Measurements from ENCODE around the gene CNP. TPM values are rescaled to one million over a fixed set of nuclear protein-coding genes. Genes with fewer than 3 reads are reported as not detected.
"Not testable (repeated sequence)": the region's sequence is repeated elsewhere in the genome, so short reads cannot be mapped to it uniquely, and the experiment has no call there.

The CNP gene
- total and polyA plus RNA-seq, 2 donors (not counting 1 experiment from before 2014, with no cell fraction given), result 57.7 to 60.4 TPM

- no peak for DNase-seq (ENCODE audit: low read depth in 2 of 2)
- no peaks in the 10 kb centered on the region for H4K20me1 ChIP-seq (ENCODE audit: control insufficient read depth, extremely low read depth, insufficient read depth, low read length)
Measured at GRCh38 chr17:42009170-42009569, 42.6 kb downstream of the CNP start.

GRCh38 chr17:42010266-42010680 lies 43.7 kb downstream of the CNP start:
- H3K27me3 ChIP-seq (ENCODE audit: control insufficient read depth, insufficient read depth, low read length); H3K9me3 ChIP-seq (ENCODE audit: control insufficient read depth, insufficient read depth, low read depth, low read length); H3K4me1 ChIP-seq (ENCODE audit: control insufficient read depth, extremely low read depth, insufficient read depth, low read length); H3K36me3 ChIP-seq (ENCODE audit: control insufficient read depth, insufficient read depth, low read length); H3K9ac ChIP-seq (ENCODE audit: insufficient read depth, low read length); H2AFZ ChIP-seq (ENCODE audit: low read length); H4K20me1 ChIP-seq (ENCODE audit: control insufficient read depth, extremely low read depth, insufficient read depth, low read length); H3K4me2 ChIP-seq (ENCODE audit: extremely low read depth, insufficient read depth, low read length); H3K4me3 ChIP-seq (replicated peaks in 1 of 4; ENCODE audit: control extremely low read depth in 1 of 4, insufficient read depth in 1 of 4, low read depth in 3 of 4, low read length in 4 of 4): not testable (repeated sequence)
- Histone ChIP-seq H3K27ac (ENCODE audit: insufficient read depth, low read length) (peak overlapping the region; percentile 34), H3K79me2 (ENCODE audit: control insufficient read depth, insufficient read depth, low read length) (peaks cover 93% of the 10 kb centered on the region)
- peak; percentile 50 to 52 for DNase-seq (ENCODE audit: low read depth in 2 of 2)

More at GRCh38 chr17:42009170-42009569, 42.6 kb downstream of the CNP start:
- Histone ChIP-seq H3K9me3 (ENCODE audit: control insufficient read depth, insufficient read depth, low read depth, low read length) (no peaks in the 10 kb centered on the region), H3K4me3 (replicated peaks in 1 of 4; ENCODE audit: control extremely low read depth in 1 of 4, insufficient read depth in 1 of 4, low read depth in 3 of 4, low read length in 4 of 4) (no peak overlapping the region), H3K27ac (ENCODE audit: insufficient read depth, low read length) (no peak overlapping the region), H3K79me2 (ENCODE audit: control insufficient read depth, insufficient read depth, low read length) (peaks cover 93% of the 10 kb centered on the region), H3K9ac (ENCODE audit: insufficient read depth, low read length) (no peak overlapping the region), H3K27me3 (ENCODE audit: control insufficient read depth, insufficient read depth, low read length) (no peaks in the 10 kb centered on the region), H2AFZ (ENCODE audit: low read length) (no peak overlapping the region), H3K4me2 (ENCODE audit: extremely low read depth, insufficient read depth, low read length) (no peak overlapping the region), H3K4me1 (ENCODE audit: control insufficient read depth, extremely low read depth, insufficient read depth, low read length) (peaks cover 6% of the 10 kb centered on the region), H3K36me3 (ENCODE audit: control insufficient read depth, insufficient read depth, low read length) (peaks cover 1% of the 10 kb centered on the region)
- no peak for TF ChIP-seq EZH2 (IDR thresholded peaks at IDR 0.05; ENCODE audit: low read length, missing control alignments)
- TF ChIP-seq CTCF (conservative IDR thresholded peaks at IDR 0.05 in 1 of 2, IDR thresholded peaks at IDR 0.05 in 1 of 2; ENCODE audit: low read depth in 1 of 2, low read length in 2 of 2), result peak in 1 of 2 donors; percentile 15

- Histone ChIP-seq H3K4me3 (replicated peaks in 1 of 4; ENCODE audit: control extremely low read depth in 1 of 4, insufficient read depth in 1 of 4, low read depth in 3 of 4, low read length in 4 of 4) (no peak overlapping the region), H3K27me3 (ENCODE audit: control insufficient read depth, insufficient read depth, low read length) (no peaks in the 10 kb centered on the region), H3K4me1 (ENCODE audit: control insufficient read depth, extremely low read depth, insufficient read depth, low read length) (peaks cover 3% of the 10 kb centered on the region), H3K36me3 (ENCODE audit: control insufficient read depth, insufficient read depth, low read length) (peaks cover 1% of the 10 kb centered on the region), H4K20me1 (ENCODE audit: control insufficient read depth, extremely low read depth, insufficient read depth, low read length) (no peaks in the 10 kb centered on the region), H3K79me2 (ENCODE audit: control insufficient read depth, insufficient read depth, low read length) (peaks cover 93% of the 10 kb centered on the region), H3K9me3 (ENCODE audit: control insufficient read depth, insufficient read depth, low read depth, low read length) (no peaks in the 10 kb centered on the region), H3K4me2 (ENCODE audit: extremely low read depth, insufficient read depth, low read length) (no peak overlapping the region), H3K9ac (ENCODE audit: insufficient read depth, low read length) (no peak overlapping the region), H3K27ac (ENCODE audit: insufficient read depth, low read length) (peak overlapping the region; percentile 34), H2AFZ (ENCODE audit: low read length) (no peak overlapping the region)
- peak in 1 of 2 donors; percentile 34 for DNase-seq (ENCODE audit: low read depth in 2 of 2)
- TF ChIP-seq CTCF (conservative IDR thresholded peaks at IDR 0.05 in 1 of 2, IDR thresholded peaks at IDR 0.05 in 1 of 2; ENCODE audit: low read depth in 1 of 2, low read length in 2 of 2) (no peak), EZH2 (IDR thresholded peaks at IDR 0.05; ENCODE audit: low read length, missing control alignments) (no peak)
Measured at GRCh38 chr17:42010898-42011516, 44.4 kb downstream of the CNP start.

- H3K4me2 ChIP-seq (ENCODE audit: extremely low read depth, insufficient read depth, low read length); H3K4me1 ChIP-seq (ENCODE audit: control insufficient read depth, extremely low read depth, insufficient read depth, low read length); H3K27ac ChIP-seq (ENCODE audit: insufficient read depth, low read length); DNase-seq (ENCODE audit: low read depth in 2 of 2); H3K9ac ChIP-seq (ENCODE audit: insufficient read depth, low read length); H3K27me3 ChIP-seq (ENCODE audit: control insufficient read depth, insufficient read depth, low read length); H3K4me3 ChIP-seq (replicated peaks in 1 of 4; ENCODE audit: control extremely low read depth in 1 of 4, insufficient read depth in 1 of 4, low read depth in 3 of 4, low read length in 4 of 4); H3K9me3 ChIP-seq (ENCODE audit: control insufficient read depth, insufficient read depth, low read depth, low read length); H4K20me1 ChIP-seq (ENCODE audit: control insufficient read depth, extremely low read depth, insufficient read depth, low read length); H2AFZ ChIP-seq (ENCODE audit: low read length); H3K36me3 ChIP-seq (ENCODE audit: control insufficient read depth, insufficient read depth, low read length): not testable (repeated sequence)
- H3K79me2 ChIP-seq (ENCODE audit: control insufficient read depth, insufficient read depth, low read length), result peaks cover 91% of the 10 kb centered on the region
Measured at GRCh38 chr17:42012363-42012762, 45.8 kb downstream of the CNP start.

- peaks cover 82% of the 10 kb centered on the region for H3K79me2 ChIP-seq (ENCODE audit: control insufficient read depth, insufficient read depth, low read length)
- not testable (repeated sequence) for H3K27ac ChIP-seq (ENCODE audit: insufficient read depth, low read length); H3K27me3 ChIP-seq (ENCODE audit: control insufficient read depth, insufficient read depth, low read length); H3K4me3 ChIP-seq (replicated peaks in 1 of 4; ENCODE audit: control extremely low read depth in 1 of 4, insufficient read depth in 1 of 4, low read depth in 3 of 4, low read length in 4 of 4); DNase-seq (ENCODE audit: low read depth in 2 of 2); H2AFZ ChIP-seq (ENCODE audit: low read length); H3K4me1 ChIP-seq (ENCODE audit: control insufficient read depth, extremely low read depth, insufficient read depth, low read length); H3K9ac ChIP-seq (ENCODE audit: insufficient read depth, low read length); H3K4me2 ChIP-seq (ENCODE audit: extremely low read depth, insufficient read depth, low read length); H4K20me1 ChIP-seq (ENCODE audit: control insufficient read depth, extremely low read depth, insufficient read depth, low read length); H3K9me3 ChIP-seq (ENCODE audit: control insufficient read depth, insufficient read depth, low read depth, low read length); H3K36me3 ChIP-seq (ENCODE audit: control insufficient read depth, insufficient read depth, low read length)
Measured at GRCh38 chr17:42013740-42014139, 47.1 kb downstream of the CNP start.

All from fibroblast of lung (primary cell).